IMR-90 (cell line): Measurements from ENCODE around the gene TENT5A. TPM values are rescaled to one million over a fixed set of nuclear protein-coding genes. Genes with fewer than 3 reads are reported as not detected.

Source experiments
- ATAC-seq: fragments of 200-7000 bp; cut with Tn5 transposase; 2 replicates; pipeline ENCODE4 v1.9.1; 2020; ENCODE audit warnings: low read depth, mild to moderate bottlenecking, moderate library complexity
- BruUV-seq: library from RNA; stranded (reverse); fragments of 400-500 nt; replicated peaks from 2 replicates; lab custom pipeline; 2021; lab: Mats Ljungman, UMichigan
- CTCF ChIA-PET: fragments of 300-600 bp; formaldehyde crosslinking; extraction: SDS; loops from one replicate; lab custom pipeline; 2021; ENCODE audit warnings: antibody characterized with exemption; lab: Yijun Ruan, JAX
- POLR2A ChIA-PET: fragments of 300-600 bp; sonication (Branson Sonifier 250); formaldehyde crosslinking; loops from one replicate; lab custom pipeline; 2022; ENCODE audit warnings: antibody characterized with exemption; ENCODE audit not compliant: unreplicated experiment; lab: Charles Lee
- DNase-seq: peaks from one replicate; pipeline ENCODE4 v3.0.0; 2013
- H2AFZ ChIP-seq: replicated peaks from 2 replicates; pipeline ENCODE3; 2013; ENCODE audit warnings: low read length, mild to moderate bottlenecking; ENCODE audit not compliant: poor library complexity
- H2AK5ac ChIP-seq: 2 replicates; pipeline ENCODE4 v1.6.1; 2013; ENCODE audit warnings: low read depth, low read length, inconsistent platforms
- H2AK9ac ChIP-seq: replicated peaks from 2 replicates; pipeline ENCODE3; 2013; ENCODE audit warnings: mild to moderate bottlenecking, low read depth, low read length, moderate library complexity; ENCODE audit not compliant: poor library complexity
- H2BK120ac ChIP-seq: 2 replicates; pipeline ENCODE4 v1.6.1; 2013; ENCODE audit warnings: low read depth, low read length, inconsistent platforms
- H2BK15ac ChIP-seq: 3 replicates; pipeline ENCODE4 v1.6.1; 2013; ENCODE audit warnings: low read depth, low read length, inconsistent platforms
- H2BK20ac ChIP-seq: 2 replicates; pipeline ENCODE4 v1.6.1; 2013; ENCODE audit warnings: low read depth, mild to moderate bottlenecking, inconsistent platforms, low read length, moderate library complexity
- H2BK5ac ChIP-seq: 2 replicates; pipeline ENCODE4 v1.6.1; 2013; ENCODE audit warnings: mild to moderate bottlenecking, low read depth, low read length, inconsistent platforms; ENCODE audit not compliant: poor library complexity, severe bottlenecking
- H3K14ac ChIP-seq: replicated peaks from 2 replicates; pipeline ENCODE4 v1.6.1; 2013; ENCODE audit warnings: low read depth, low read length, inconsistent platforms
- H3K18ac ChIP-seq: 2 replicates; pipeline ENCODE4 v1.6.1; 2013; ENCODE audit warnings: low read depth, low read length, control low read depth
- H3K23ac ChIP-seq: 2 replicates; pipeline ENCODE4 v1.6.1; 2013; ENCODE audit warnings: low read depth, low read length, inconsistent platforms
- H3K27ac ChIP-seq: 2 replicates; pipeline ENCODE4 v1.5.1; 2013; ENCODE audit warnings: mild to moderate bottlenecking, control low read depth, low read length; ENCODE audit not compliant: insufficient read depth
- H3K27me3 ChIP-seq: 2 replicates; pipeline ENCODE4 v1.6.1; 2013; ENCODE audit warnings: low read length; ENCODE audit not compliant: control insufficient read depth, insufficient read depth
- H3K36me3 ChIP-seq: 2 replicates; pipeline ENCODE4 v1.6.1; 2013; ENCODE audit warnings: low read length, mixed read lengths; ENCODE audit not compliant: control insufficient read depth, insufficient read depth
- H3K4ac ChIP-seq: 2 replicates; pipeline ENCODE4 v1.6.1; 2013; ENCODE audit warnings: low read depth, low read length, inconsistent platforms
- H3K4me1 ChIP-seq: 2 replicates; pipeline ENCODE4 v1.6.1; 2013; ENCODE audit warnings: low read length, mixed read lengths; ENCODE audit not compliant: control insufficient read depth, insufficient read depth
- H3K4me2 ChIP-seq: 2 replicates; pipeline ENCODE4 v1.6.1; 2013; ENCODE audit warnings: low read depth, mild to moderate bottlenecking, control low read depth, low read length, moderate library complexity
- H3K4me3 ChIP-seq: 2 replicates; pipeline ENCODE4 v1.5.1; 2013; ENCODE audit warnings: low read depth, mild to moderate bottlenecking, control low read depth, low read length, moderate library complexity; ENCODE audit not compliant: insufficient read depth
- H3K56ac ChIP-seq: 2 replicates; pipeline ENCODE4 v1.6.1; 2013; ENCODE audit warnings: low read length, inconsistent platforms; ENCODE audit not compliant: insufficient read depth; ENCODE audit errors: extremely low read depth
- H3K79me1 ChIP-seq, 2 experiments: 2 replicates each; pipeline ENCODE4 v1.6.1; 2013; ENCODE audit warnings: low read length in 2 of 2, inconsistent platforms in 1 of 2, low read depth in 1 of 2
- H3K9ac ChIP-seq: 2 replicates; pipeline ENCODE4 v1.6.1; 2013; ENCODE audit warnings: low read depth, low read length, control low read depth
- H3K9me1 ChIP-seq: 2 replicates; pipeline ENCODE4 v1.6.1; 2013; ENCODE audit warnings: low read length, inconsistent platforms; ENCODE audit not compliant: insufficient read depth
- H3K9me3 ChIP-seq: 2 replicates; pipeline ENCODE4 v1.6.1; 2013; ENCODE audit warnings: low read length; ENCODE audit not compliant: control insufficient read depth, insufficient read depth
- H4K20me1 ChIP-seq: 2 replicates; pipeline ENCODE4 v1.6.1; 2013; ENCODE audit warnings: low read length, inconsistent platforms; ENCODE audit not compliant: insufficient read depth
- H4K5ac ChIP-seq: 2 replicates; pipeline ENCODE4 v1.6.1; 2013; ENCODE audit warnings: mild to moderate bottlenecking, low read depth, low read length, control low read depth
- H4K8ac ChIP-seq, 2 experiments: 2 replicates each; pipeline ENCODE4 v1.6.1; 2013; ENCODE audit warnings: low read depth in 2 of 2, low read length in 2 of 2, control low read depth in 1 of 2, inconsistent platforms in 1 of 2
- H4K91ac ChIP-seq: 2 replicates; pipeline ENCODE4 v1.6.1; 2013; ENCODE audit warnings: low read depth, low read length, inconsistent platforms; ENCODE audit not compliant: insufficient read depth
- BHLHE40 ChIP-seq: fragments of 150-350 bp; IDR thresholded peaks from 2 replicates; pipeline ENCODE4 v1.6.1; 2016; ENCODE audit warnings: mild to moderate bottlenecking, low read depth, low read length
- CEBPB ChIP-seq: IDR thresholded peaks from 2 replicates; pipeline ENCODE4 v1.6.1; 2012; ENCODE audit warnings: low read depth, low read length, improper control_type of control experiment
- CHD1 ChIP-seq: IDR thresholded peaks from 2 replicates; pipeline ENCODE4 v1.6.1; 2012; ENCODE audit warnings: low read depth, low read length, improper control_type of control experiment
- CTCF ChIP-seq: conservative IDR thresholded peaks from 2 replicates; pipeline ENCODE4 v1.5.1; 2012; ENCODE audit warnings: mild to moderate bottlenecking, low read depth, low read length, improper control_type of control experiment
- ELK1 ChIP-seq: fragments of 150-350 bp; IDR thresholded peaks from 2 replicates; pipeline ENCODE4 v1.6.1; 2016; ENCODE audit warnings: low read depth, mild to moderate bottlenecking, low read length, moderate library complexity, borderline replicate concordance
- FOS ChIP-seq: fragments of 150-350 bp; IDR thresholded peaks from 2 replicates; pipeline ENCODE4 v1.6.1; 2016; ENCODE audit warnings: low read depth, low read length
- MAFK ChIP-seq: IDR thresholded peaks from 2 replicates; pipeline ENCODE4 v1.6.1; 2012; ENCODE audit warnings: low read depth, low read length, improper control_type of control experiment
- MAZ ChIP-seq: IDR thresholded peaks from 2 replicates; pipeline ENCODE4 v1.6.1; 2012; ENCODE audit warnings: low read depth, mild to moderate bottlenecking, low read length, improper control_type of control experiment, moderate library complexity, borderline replicate concordance
- MXI1 ChIP-seq: IDR thresholded peaks from 2 replicates; pipeline ENCODE4 v1.6.1; 2012; ENCODE audit warnings: low read depth, mild to moderate bottlenecking, low read length, moderate library complexity, borderline replicate concordance
- NFE2L2 ChIP-seq: fragments of 150-350 bp; IDR thresholded peaks from 2 replicates; pipeline ENCODE4 v1.6.1; 2016; ENCODE audit warnings: low read depth, mild to moderate bottlenecking, low read length
- POLR2A ChIP-seq: IDR thresholded peaks from 2 replicates; pipeline ENCODE4 v1.6.1; 2012; ENCODE audit warnings: mild to moderate bottlenecking, low read depth, low read length
- RAD21 ChIP-seq: IDR thresholded peaks from 2 replicates; pipeline ENCODE4 v1.6.1; 2012; ENCODE audit warnings: low read length, improper control_type of control experiment
- RCOR1 ChIP-seq: IDR thresholded peaks from 2 replicates; pipeline ENCODE4 v1.6.1; 2012; ENCODE audit warnings: mild to moderate bottlenecking, low read length, improper control_type of control experiment; ENCODE audit not compliant: insufficient replicate concordance
- RFX5 ChIP-seq: IDR thresholded peaks from 2 replicates; pipeline ENCODE4 v1.8.0; 2012; ENCODE audit warnings: low read depth, mild to moderate bottlenecking, low read length, moderate library complexity
- SMC3 ChIP-seq: fragments of 150-350 bp; IDR thresholded peaks from 2 replicates; pipeline ENCODE4 v1.6.1; 2016; ENCODE audit warnings: low read depth, mild to moderate bottlenecking, antibody characterized with exemption, low read length, moderate library complexity
- USF2 ChIP-seq: fragments of 150-350 bp; IDR thresholded peaks from 2 replicates; pipeline ENCODE4 v1.6.1; 2017; ENCODE audit warnings: mild to moderate bottlenecking, antibody characterized with exemption, low read length, low read depth
- WGBS, 2 experiments: methylation state at CpG; one replicate each; pipeline versions ENCODE4 v1.1.5 to v1.1.7; 2013; ENCODE audit warnings: missing lambda C conversion rate in 2 of 2; ENCODE audit not compliant: insufficient read length in 1 of 2; ENCODE audit errors: extremely low coverage in 2 of 2; 5-methylcytosine and 5-hydroxymethylcytosine counted together
- dilution Hi-C: fragments of 300-500 bp; cut with HindIII; formaldehyde crosslinking; loops from one replicate; pipeline ENCODE4 v1.14.3; 2018; ENCODE audit warnings: low sequenced_read_pairs; ENCODE audit not compliant: unreplicated experiment
- in situ Hi-C: fragments of 300-500 bp; cut with MboI; formaldehyde crosslinking; loops from 3 replicates; pipeline ENCODE4 v1.14.3; 2019; ENCODE audit warnings: low sequenced_read_pairs, inconsistent platforms, mixed read lengths
- intact Hi-C: fragments of 100-400 bp; cut with micrococcal nuclease; formaldehyde crosslinking; loops from 2 replicates; pipeline ENCODE4 v1.10.0; 2022
- polyA plus RNA-seq, 3 experiments: library from polyadenylated mRNA; depleted of rRNA; stranded (reverse); fragments of >200 nt; gene quantifications; 2 replicates each; pipeline ENCODE4 v1.2.3, GENCODE V29; 2012; ENCODE audit warnings: low replicate concordance in 1 of 3
- total RNA-seq: library from RNA; depleted of rRNA; stranded (reverse); fragments of >200 nt; gene quantifications from 2 replicates; pipeline ENCODE4 v1.2.3, GENCODE V29; 2012

Gene TENT5A
- total and polyA plus RNA-seq, 2 of the 4 experiments (the other 2 are of a cell fraction): 3.5 to 10.8 TPM

- intact Hi-C loops (no loop called here), in situ Hi-C loops (no loop called here), dilution Hi-C loops (no loop called here)
- Histone ChIP-seq H2BK20ac (no peak overlapping the region), H3K27me3 (no peaks in the 10 kb centered on the region), H4K8ac (no peak overlapping the region), H2BK5ac (no peak overlapping the region), H3K4me2 (no peak overlapping the region), H3K23ac (no peak overlapping the region), H3K56ac (no peak overlapping the region), H3K36me3 (no peaks in the 10 kb centered on the region), H3K4ac (no peak overlapping the region), H2AK9ac (no peak overlapping the region), H4K91ac (no peak overlapping the region), H4K5ac (no peak overlapping the region), H3K79me1 (no peaks in the 10 kb centered on the region), H3K14ac (no peak overlapping the region), H2AFZ (no peak overlapping the region), H3K18ac (no peak overlapping the region), H3K4me1 (peaks cover 3% of the 10 kb centered on the region; the same call in 1 of the 2 replicates), H3K4me3 (no peak overlapping the region), H4K20me1 (no peaks in the 10 kb centered on the region), H2BK15ac (no peak overlapping the region), H3K9ac (no peak overlapping the region), H2AK5ac (no peak overlapping the region), H3K27ac (no peak overlapping the region), H2BK120ac (no peak overlapping the region), H3K9me3 (no peaks in the 10 kb centered on the region), H3K9me1 (no peaks in the 10 kb centered on the region)
- BruUV-seq: no TSS peak
- ATAC-seq (no peak), DNase-seq (peak; percentile 33)
- TF ChIP-seq POLR2A (no peak), CEBPB (no peak), RFX5 (no peak), USF2 (no peak), SMC3 (no peak), NFE2L2 (no peak), MAZ (no peak), FOS (no peak), BHLHE40 (no peak), RAD21 (no peak), RCOR1 (no peak), ELK1 (no peak), CHD1 (no peak), MAFK (no peak), MXI1 (no peak), CTCF (no peak)
- no CpG with 5 or more reads among the region's 3 CpGs for WGBS, 2 experiments
- ChIA-PET CTCF (no interaction called here), POLR2A (no interaction called here)
Observed at GRCh38 chr6:81696524-81696923, 56.0 kb downstream of the TENT5A start.
